HepG2 (cell line): ENCODE results near the gene SYNE3. TPM values are rescaled to one million over a fixed set of nuclear protein-coding genes. Genes with fewer than 3 reads are reported as not detected.

Source experiments
- ARNTL ChIP-seq: sonication (generic); formaldehyde crosslinking; IDR thresholded peaks from 2 replicates; pipeline ENCODE4 v1.4.0; 2020; ENCODE audit warnings: mild to moderate bottlenecking, missing genetic modification reagents
- CCDC6 ChIP-seq: sonication (generic); formaldehyde crosslinking; IDR thresholded peaks from 2 replicates; pipeline ENCODE4 v1.8.1; 2022; ENCODE audit warnings: mild to moderate bottlenecking, missing genetic modification reagents, moderate library complexity
- ELF4 ChIP-seq: sonication (generic); formaldehyde crosslinking; IDR thresholded peaks from 2 replicates; pipeline ENCODE4 v1.5.0; 2020; ENCODE audit warnings: missing genetic modification reagents, mild to moderate bottlenecking, moderate library complexity, borderline replicate concordance
- FOXK2 ChIP-seq: fragments of 450-650 bp; IDR thresholded peaks from 2 replicates; pipeline ENCODE4 v1.6.1; 2016
- HOMEZ ChIP-seq: IDR thresholded peaks from 2 replicates; pipeline ENCODE4 v1.6.1; 2016; ENCODE audit warnings: low read depth
- PPARG ChIP-seq: conservative IDR thresholded peaks from 2 replicates; pipeline ENCODE4 v1.6.1; 2016; ENCODE audit warnings: missing biosample characterization, missing genetic modification reagents
- ZBTB2 ChIP-seq: sonication (generic); formaldehyde crosslinking; IDR thresholded peaks from 2 replicates; pipeline ENCODE4 v1.8.0; 2022; ENCODE audit warnings: low read depth, missing genetic modification reagents
- ZBTB38 ChIP-seq: sonication (generic); formaldehyde crosslinking; IDR thresholded peaks from 2 replicates; pipeline ENCODE4 v1.5.1; 2020; ENCODE audit warnings: mild to moderate bottlenecking, missing genetic modification reagents
- ZBTB40 ChIP-seq, 2 experiments: fragments of 450-650 bp in 1 of 2; sonication (generic) in 1 of 2; formaldehyde crosslinking in 1 of 2; IDR thresholded peaks; 2 replicates each; pipeline versions ENCODE4 v1.6.1 to v1.8.0; 2016 to 2022; ENCODE audit warnings: antibody characterized with exemption in 1 of 2, mild to moderate bottlenecking in 1 of 2, missing genetic modification reagents in 1 of 2
- ZBTB43 ChIP-seq: sonication (generic); formaldehyde crosslinking; conservative IDR thresholded peaks from 2 replicates; pipeline ENCODE4 v1.4.0; 2020; ENCODE audit warnings: missing genetic modification reagents
- ZNF10 ChIP-seq: sonication (generic); formaldehyde crosslinking; IDR thresholded peaks from 2 replicates; pipeline ENCODE4 v1.4.0; 2020; ENCODE audit warnings: mild to moderate bottlenecking, low read depth, missing genetic modification reagents, borderline replicate concordance
- ZNF496 ChIP-seq: sonication (generic); formaldehyde crosslinking; IDR thresholded peaks from 2 replicates; pipeline ENCODE4 v1.8.1; 2023; ENCODE audit warnings: mild to moderate bottlenecking, moderate library complexity, missing genetic modification reagents; ENCODE audit not compliant: insufficient replicate concordance
- ZNF556 ChIP-seq: sonication (generic); formaldehyde crosslinking; IDR thresholded peaks from 2 replicates; pipeline ENCODE4 v1.4.0; 2020; ENCODE audit warnings: mild to moderate bottlenecking, missing genetic modification reagents, borderline replicate concordance
- ZNF567 ChIP-seq: sonication (generic); formaldehyde crosslinking; IDR thresholded peaks from 2 replicates; pipeline ENCODE4 v1.8.1; 2023; ENCODE audit warnings: mild to moderate bottlenecking, missing genetic modification reagents, borderline replicate concordance
- ZNF570 ChIP-seq: sonication (generic); formaldehyde crosslinking; IDR thresholded peaks from 2 replicates; pipeline ENCODE4 v1.4.0; 2020; ENCODE audit warnings: mild to moderate bottlenecking, missing genetic modification reagents, borderline replicate concordance
- polyA plus RNA-seq, 8 experiments: library from polyadenylated mRNA; depleted of rRNA in 3 of 8; stranded (reverse) in 7 of 8; unstranded in 1 of 8; fragments of >200 nt; fragmentation: Illumina TruSeq in 4 of 8; extraction: Trizol in 4 of 8; gene quantifications; 2 replicates each; pipeline versions ENCODE4 v1.2.1 to v1.2.3, GENCODE V29; 2011 to 2016; ENCODE audit warnings: low read depth in 4 of 8, missing spikeins in 1 of 8, mixed read lengths in 1 of 8; ENCODE audit not compliant: insufficient read depth in 1 of 8
- total RNA-seq, 5 experiments: library from RNA; depleted of rRNA; stranded (reverse); fragments of >200 nt; fragmentation: Illumina TruSeq; extraction: Trizol; gene quantifications; 2 replicates each; pipeline ENCODE4 v1.2.3, GENCODE V29; 2016; ENCODE audit warnings: low read depth in 1 of 5

The SYNE3 gene
- total and polyA plus RNA-seq, 2 of the 13 experiments (the other 11 are each of a cell fraction or from before 2014, with no cell fraction given) = 7.8 to 8.0 TPM

GRCh38 chr14:95538801-95539509 lies 22.5 kb upstream of the SYNE3 start (continued):
- TF ChIP-seq ZNF10 = no peak
- peak; percentile 84 for TF ChIP-seq ZBTB38
- TF ChIP-seq ZNF570 (CRISPR knock-in tag) = no peak
- no peak for TF ChIP-seq PPARG (CRISPR knock-in tag)
- TF ChIP-seq ZBTB43 (CRISPR knock-in tag) = no peak
- no peak for TF ChIP-seq ZNF567 (CRISPR knock-in tag)
- TF ChIP-seq ZNF496 (CRISPR knock-in tag) = no peak
- TF ChIP-seq ARNTL = no peak
- no peak for TF ChIP-seq HOMEZ (CRISPR knock-in tag)
- no peak for TF ChIP-seq ZNF556 (CRISPR knock-in tag)
- no peak for TF ChIP-seq FOXK2
- TF ChIP-seq ZBTB40 (IDR thresholded peaks at IDR 0.05) = peak; percentile 63
- peak; percentile 97 for TF ChIP-seq ZBTB40 (CRISPR knock-in tag; IDR thresholded peaks at IDR 0.05)
- no peak for TF ChIP-seq ZBTB2 (CRISPR knock-in tag)
- TF ChIP-seq ELF4 (CRISPR knock-in tag) = no peak
- no peak for TF ChIP-seq CCDC6
